Mesothelial cell of epicardium (in vitro differentiated cells): Measurements from ENCODE around the gene MYO1G. TPM values are rescaled to one million over a fixed set of nuclear protein-coding genes. Genes with fewer than 3 reads are reported as not detected.

Experiments
- DNase-seq, 2 experiments: peaks; one replicate each; pipeline ENCODE4 v3.0.0; 2021; ENCODE audit warnings: low spot score in 2 of 2; ENCODE audit not compliant: unreplicated experiment in 2 of 2
- H3K27ac Mint-ChIP-seq: 2 replicates; pipeline ENCODE4 v1.8.0; 2021; ENCODE audit warnings: mixed read lengths
- H3K27me3 Mint-ChIP-seq: 2 replicates; pipeline ENCODE4 v1.8.0; 2021; ENCODE audit warnings: low read depth, mixed read lengths
- H3K36me3 Mint-ChIP-seq: 2 replicates; pipeline ENCODE4 v1.8.0; 2021; ENCODE audit warnings: mixed read lengths
- H3K4me1 Mint-ChIP-seq: 2 replicates; pipeline ENCODE4 v1.8.0; 2021; ENCODE audit warnings: mixed read lengths
- H3K4me3 Mint-ChIP-seq: 2 replicates; pipeline ENCODE4 v1.8.0; 2021; ENCODE audit warnings: mild to moderate bottlenecking, moderate library complexity, mixed read lengths
- H3K9me3 Mint-ChIP-seq: 2 replicates; pipeline ENCODE4 v1.8.0; 2021; ENCODE audit warnings: mixed read lengths
- CTCF ChIP-seq: fragments of 200-600 bp; sonication (generic); IDR thresholded peaks from one replicate; pipeline ENCODE4 v1.5.0; 2021; ENCODE audit warnings: antibody characterized with exemption; ENCODE audit not compliant: unreplicated experiment
- total RNA-seq: library from RNA; stranded (reverse); gene quantifications from 3 replicates; pipeline ENCODE4 v1.2.1, GENCODE V29; 2021

The MYO1G gene
- total RNA-seq, 1 donor from 2014 or later = 0.65 TPM

DNA sequence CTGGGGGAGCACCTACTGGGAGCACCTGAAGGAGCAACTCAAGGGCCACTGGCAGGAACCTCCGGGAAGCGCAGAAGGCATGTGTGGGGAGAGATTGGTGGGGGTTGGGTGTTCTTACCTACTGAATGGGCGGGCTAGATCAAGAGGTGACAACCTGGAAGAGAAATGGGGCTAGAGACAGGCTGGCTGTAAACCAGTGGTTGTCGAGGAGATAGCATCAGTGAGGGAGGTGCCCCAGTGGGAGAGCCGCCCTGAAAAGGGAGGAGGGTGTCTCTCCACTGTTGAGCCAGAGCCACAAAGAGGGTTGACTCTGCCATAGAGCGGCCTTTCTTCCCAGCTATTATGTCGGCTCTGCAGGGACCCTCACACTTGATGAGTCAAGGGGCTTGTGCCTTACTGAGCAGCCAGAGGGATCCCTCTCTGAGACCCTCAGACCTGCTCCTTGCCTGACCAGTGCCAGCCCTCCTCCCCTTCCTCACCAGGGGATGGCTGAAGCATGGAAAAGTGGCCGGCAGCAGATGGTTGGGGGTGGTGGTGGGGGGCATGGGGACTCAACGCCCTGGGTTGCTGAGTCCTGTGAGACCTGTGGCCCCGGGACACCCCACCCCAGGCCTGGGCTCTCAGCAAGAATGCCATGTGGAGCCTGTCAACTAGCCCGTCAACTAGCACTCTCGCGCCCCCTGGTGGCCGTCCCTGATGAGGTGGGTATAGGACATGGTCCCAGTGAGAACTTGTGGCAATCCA is 57.0 kb downstream of the MYO1G start:
- peak; percentile 61 to 80 for DNase-seq
- Mint-ChIP-seq H3K9me3 (no peaks in the 10 kb centered on the region), H3K4me3 (no peak overlapping the region), H3K36me3 (no peaks in the 10 kb centered on the region), H3K4me1 (no peaks in the 10 kb centered on the region), H3K27ac (no peak overlapping the region), H3K27me3 (peaks cover 16% of the 10 kb centered on the region)
- TF ChIP-seq CTCF = peak; percentile 77

DNA sequence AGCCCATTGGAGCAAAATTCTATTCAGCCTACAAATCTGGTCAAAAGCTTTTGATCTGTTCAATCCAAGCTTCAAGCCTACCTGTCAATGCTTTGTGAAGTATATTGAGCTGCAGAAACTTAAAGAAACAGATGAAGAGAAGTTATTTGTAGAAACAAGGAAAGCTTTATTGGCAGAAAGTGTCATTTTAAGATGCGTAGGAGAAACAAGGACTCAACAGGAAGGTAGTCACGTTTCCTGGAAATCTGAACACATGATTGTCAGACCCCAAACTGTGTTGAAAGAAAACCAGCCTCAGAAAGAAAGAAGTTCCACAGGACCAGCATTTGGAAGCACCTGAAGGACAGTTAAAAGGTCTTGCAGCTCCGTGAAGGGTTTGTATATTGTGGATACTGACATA is 58.7 kb downstream of the MYO1G start:
- Mint-ChIP-seq H3K9me3 (no peaks in the 10 kb centered on the region), H3K36me3 (no peaks in the 10 kb centered on the region), H3K4me3 (no peak overlapping the region), H3K27me3 (peaks cover 14% of the 10 kb centered on the region), H3K27ac (no peak overlapping the region), H3K4me1 (no peaks in the 10 kb centered on the region)
- DNase-seq = no peak
- no peak for TF ChIP-seq CTCF

GRCh38 chr7:44918029-44918428 is 60.8 kb downstream of the MYO1G start:
- Mint-ChIP-seq H3K27ac (no peak overlapping the region), H3K27me3 (peaks cover 10% of the 10 kb centered on the region), H3K9me3 (no peaks in the 10 kb centered on the region), H3K36me3 (no peaks in the 10 kb centered on the region), H3K4me3 (no peak overlapping the region), H3K4me1 (no peaks in the 10 kb centered on the region)
- DNase-seq = no peak
- no peak for TF ChIP-seq CTCF

DNA sequence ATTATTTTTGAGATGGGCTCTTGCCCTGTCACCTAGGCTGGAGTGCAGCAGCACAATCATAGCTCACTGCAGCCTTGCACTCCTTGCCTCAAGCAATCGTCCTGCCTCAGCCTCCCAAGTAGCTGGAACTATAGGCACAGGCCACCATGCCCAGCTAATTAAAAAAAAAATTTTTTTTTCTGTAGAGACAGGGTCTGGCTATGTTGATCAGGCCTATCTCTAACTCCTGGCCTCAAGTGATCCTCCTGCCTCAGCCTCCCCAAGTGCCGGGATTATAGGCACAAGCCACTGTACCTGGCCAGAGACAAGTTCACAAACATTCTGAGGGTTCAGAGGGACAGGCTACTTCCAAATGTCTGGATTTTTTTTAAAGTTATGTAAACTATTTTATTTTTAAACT is 61.4 kb downstream of the MYO1G start:
- Mint-ChIP-seq H3K27ac (no peak overlapping the region), H3K4me3 (no peak overlapping the region), H3K36me3 (no peaks in the 10 kb centered on the region), H3K27me3 (peaks cover 10% of the 10 kb centered on the region), H3K9me3 (no peaks in the 10 kb centered on the region), H3K4me1 (no peaks in the 10 kb centered on the region)
- TF ChIP-seq CTCF = no peak
- no peak for DNase-seq

DNA sequence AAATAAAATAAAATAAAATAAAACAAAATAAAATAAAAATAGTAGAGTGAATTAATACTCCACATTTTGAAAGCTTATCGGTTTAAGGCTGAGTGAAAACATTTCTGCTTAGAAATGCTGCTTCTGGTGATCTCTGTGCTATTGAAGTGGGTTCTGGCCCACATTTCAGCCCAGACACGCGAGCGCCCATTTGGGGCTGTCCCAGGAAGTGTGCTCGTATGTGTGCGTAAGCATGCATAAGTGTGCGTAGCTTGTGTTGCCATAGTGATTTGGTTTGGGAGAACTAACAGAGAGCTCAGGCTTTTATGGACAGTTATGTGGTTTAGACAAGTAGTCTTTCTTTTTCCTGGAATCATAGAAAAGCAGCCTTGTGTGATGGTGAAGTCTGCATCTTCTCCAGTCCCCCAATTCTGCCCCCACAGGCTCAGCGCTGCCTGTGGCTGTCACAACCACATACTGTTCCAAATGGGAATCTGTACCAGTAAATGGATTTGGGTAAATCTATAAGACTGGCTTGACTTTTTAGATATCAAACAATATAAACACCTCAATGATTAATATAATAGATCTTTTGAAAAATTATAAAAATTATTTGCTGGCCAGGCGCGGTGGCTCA is 63.7 kb downstream of the MYO1G start:
- no peak overlapping the region for H3K27ac Mint-ChIP-seq
- H3K4me1 Mint-ChIP-seq = no peaks in the 10 kb centered on the region

More for the DNA sequence above, 63.7 kb downstream of the MYO1G start:
- H3K36me3 Mint-ChIP-seq = no peaks in the 10 kb centered on the region
- no peak overlapping the region for H3K4me3 Mint-ChIP-seq
- no peak for TF ChIP-seq CTCF
- peaks cover 10% of the 10 kb centered on the region for H3K27me3 Mint-ChIP-seq
- no peaks in the 10 kb centered on the region for H3K9me3 Mint-ChIP-seq
- no peak for DNase-seq
